Peyer's patch (tissue), 4 donors: ENCODE data around the gene PIP5KL1. TPM values are rescaled to one million over a fixed set of nuclear protein-coding genes. Genes with fewer than 3 reads are reported as not detected.

Experiments used
- DNase-seq, 3 donors: peaks; one replicate each; pipeline ENCODE4 v3.0.0-alpha.2; 2017 to 2019
- H3K27ac ChIP-seq, 4 donors: fragments of 200-600 bp; sonication (generic); one replicate each; pipeline ENCODE4 v1.5.1; 2016 to 2019
- H3K27me3 ChIP-seq, 2 donors: fragments of 200-600 bp; sonication (generic); one replicate each; pipeline ENCODE4 v1.5.1; 2019
- H3K36me3 ChIP-seq, 3 donors: fragments of 200-600 bp; sonication (generic); one replicate each; pipeline ENCODE4 v1.5.1; 2016 to 2019
- H3K4me1 ChIP-seq, 4 donors: fragments of 200-600 bp; sonication (generic); one replicate each; pipeline ENCODE4 v1.5.1; 2016 to 2019
- H3K4me3 ChIP-seq, 4 donors: fragments of 200-600 bp; sonication (generic); 1 replicate in 3 of 4; 2 replicates in 1 of 4; pipeline ENCODE4 v1.5.1; 2016 to 2019; ENCODE audit warnings: mild to moderate bottlenecking in 1 of 4
- H3K9me3 ChIP-seq, 4 donors: fragments of 200-600 bp; sonication (generic); one replicate each; pipeline ENCODE4 v1.5.1; 2016 to 2019; ENCODE audit warnings: mild to moderate bottlenecking in 1 of 4
- POLR2A ChIP-seq, 2 donors: fragments of 450-650 bp; IDR thresholded peaks; one replicate each; pipeline ENCODE4 v1.5.1; 2017; ENCODE audit warnings: antibody characterized with exemption in 2 of 2, mild to moderate bottlenecking in 2 of 2, moderate library complexity in 2 of 2
- total RNA-seq, 4 donors: library from RNA; depleted of rRNA; stranded (reverse); fragments of >200 nt; gene quantifications; one replicate each; pipeline ENCODE4 v1.1.0, GENCODE V29; 2016
- TF ChIP-seq, protein P1 (sequence below), 6 experiments: fragments of 450-650 bp in 4 of 6; fragments of 200-600 bp in 2 of 6; sonication (generic) in 1 of 6; IDR thresholded peaks; one replicate each; pipeline ENCODE4 v1.5.1; 2017 to 2019; ENCODE audit warnings: antibody characterized with exemption in 6 of 6, mild to moderate bottlenecking in 3 of 6, moderate library complexity in 1 of 6

Gene PIP5KL1
- total RNA-seq, 4 donors from 2014 or later = 2.5 TPM; not detected in 3

DNA sequence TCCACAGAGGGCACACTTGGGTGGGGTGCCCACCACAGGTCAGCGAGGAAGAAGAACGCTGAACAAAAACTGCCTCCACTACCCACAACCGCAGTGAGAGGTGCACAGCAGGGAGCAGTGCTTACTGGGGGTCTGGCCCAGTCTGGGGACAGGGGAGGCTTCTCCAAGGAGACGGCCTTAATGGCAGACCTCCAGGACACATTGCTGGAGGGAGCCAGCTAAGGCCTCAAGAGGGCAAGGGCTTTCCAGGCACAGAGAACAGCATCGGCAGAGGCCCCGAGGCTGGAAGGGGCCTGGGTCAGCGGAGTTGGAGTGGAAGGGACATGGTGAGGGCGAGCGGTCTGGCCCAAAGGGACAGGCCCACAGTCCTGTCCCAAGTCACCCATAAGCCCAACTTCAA lies 15.4 kb upstream of the PIP5KL1 start:
- peak overlapping the region in 1 of 4 donors; percentile 38 for H3K27ac ChIP-seq
- peaks cover 0 to 29% (median 2%) of the 10 kb centered on the region in 4 donors for H3K4me1 ChIP-seq
- no peak overlapping the region for H3K4me3 ChIP-seq
- no peaks in the 10 kb centered on the region for H3K9me3 ChIP-seq
- no peak for DNase-seq
- peaks cover 0 to 94% (median 0%) of the 10 kb centered on the region in 3 donors for H3K36me3 ChIP-seq
- no peak for TF ChIP-seq POLR2A (IDR thresholded peaks at IDR 0.05)
- TF ChIP-seq, protein P1, sequence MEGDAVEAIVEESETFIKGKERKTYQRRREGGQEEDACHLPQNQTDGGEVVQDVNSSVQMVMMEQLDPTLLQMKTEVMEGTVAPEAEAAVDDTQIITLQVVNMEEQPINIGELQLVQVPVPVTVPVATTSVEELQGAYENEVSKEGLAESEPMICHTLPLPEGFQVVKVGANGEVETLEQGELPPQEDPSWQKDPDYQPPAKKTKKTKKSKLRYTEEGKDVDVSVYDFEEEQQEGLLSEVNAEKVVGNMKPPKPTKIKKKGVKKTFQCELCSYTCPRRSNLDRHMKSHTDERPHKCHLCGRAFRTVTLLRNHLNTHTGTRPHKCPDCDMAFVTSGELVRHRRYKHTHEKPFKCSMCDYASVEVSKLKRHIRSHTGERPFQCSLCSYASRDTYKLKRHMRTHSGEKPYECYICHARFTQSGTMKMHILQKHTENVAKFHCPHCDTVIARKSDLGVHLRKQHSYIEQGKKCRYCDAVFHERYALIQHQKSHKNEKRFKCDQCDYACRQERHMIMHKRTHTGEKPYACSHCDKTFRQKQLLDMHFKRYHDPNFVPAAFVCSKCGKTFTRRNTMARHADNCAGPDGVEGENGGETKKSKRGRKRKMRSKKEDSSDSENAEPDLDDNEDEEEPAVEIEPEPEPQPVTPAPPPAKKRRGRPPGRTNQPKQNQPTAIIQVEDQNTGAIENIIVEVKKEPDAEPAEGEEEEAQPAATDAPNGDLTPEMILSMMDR (IDR thresholded peaks at IDR 0.05) = no peak
- no peaks in the 10 kb centered on the region for H3K27me3 ChIP-seq

DNA sequence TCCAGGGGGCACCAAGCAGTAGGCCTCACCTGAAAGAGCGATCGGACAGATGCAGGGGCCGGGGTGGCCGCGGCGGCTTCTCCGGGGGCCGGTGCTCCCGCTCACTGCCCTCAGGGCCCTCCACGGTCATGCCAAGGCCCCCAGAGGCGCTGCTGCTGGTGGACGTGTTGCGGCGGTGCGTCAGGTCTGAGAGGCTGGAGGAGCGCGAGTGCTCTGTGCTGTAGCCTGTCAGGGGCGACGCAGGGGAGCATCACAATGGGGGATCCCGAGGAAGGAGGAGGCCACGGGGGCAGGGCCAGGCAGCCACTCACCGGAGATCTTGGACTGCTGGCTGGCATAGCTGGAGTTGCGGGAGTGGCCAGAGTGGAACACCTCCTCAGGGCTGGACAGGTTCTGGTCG lies 14.8 kb upstream of the PIP5KL1 start:
- peaks cover 0 to 94% (median 0%) of the 10 kb centered on the region in 3 donors for H3K36me3 ChIP-seq
- TF ChIP-seq, protein P1 (IDR thresholded peaks at IDR 0.05) = no peak
- TF ChIP-seq POLR2A (IDR thresholded peaks at IDR 0.05) = no peak
- no peak overlapping the region for H3K4me3 ChIP-seq
- H3K27me3 ChIP-seq = no peaks in the 10 kb centered on the region
- no peak overlapping the region for H3K27ac ChIP-seq
- no peaks in the 10 kb centered on the region for H3K9me3 ChIP-seq
- H3K4me1 ChIP-seq = peaks cover 0 to 23% (median 2%) of the 10 kb centered on the region in 4 donors
- no peak for DNase-seq

DNA sequence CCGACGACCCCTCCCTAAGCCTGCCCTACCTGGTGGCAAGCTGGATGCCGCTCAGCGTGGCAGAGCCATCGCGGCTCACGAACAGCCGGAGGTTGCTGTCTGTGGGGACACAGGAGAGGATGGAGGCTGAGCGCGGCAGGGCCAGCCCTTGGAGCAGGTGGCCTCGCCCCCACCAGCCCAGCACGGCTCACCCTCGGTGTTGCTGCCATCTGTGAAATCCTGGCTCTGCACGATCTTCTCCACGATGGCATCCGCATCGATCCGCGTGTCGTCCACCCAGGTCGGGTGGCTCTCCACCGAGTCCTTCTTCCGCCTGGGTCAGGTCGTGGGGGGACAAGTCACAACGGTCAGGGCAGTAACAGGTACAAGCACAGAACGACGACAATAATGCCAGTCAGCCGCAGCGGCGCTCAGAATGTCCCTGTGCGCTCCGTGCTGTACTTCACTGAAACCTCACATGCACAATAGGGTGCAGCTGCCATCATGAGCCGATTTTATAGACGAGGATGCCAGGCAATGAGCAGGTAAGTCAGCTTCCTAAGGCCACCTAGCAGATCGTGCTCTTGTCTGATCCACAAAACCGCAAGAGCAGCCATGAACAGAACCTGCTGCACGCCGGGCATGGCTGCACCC lies 14.1 kb upstream of the PIP5KL1 start:
- H3K27ac ChIP-seq = peak overlapping the region in 2 of 4 donors; percentile 6 to 48
- TF ChIP-seq, protein P1 (IDR thresholded peaks at IDR 0.05) = no peak
- TF ChIP-seq POLR2A (IDR thresholded peaks at IDR 0.05) = no peak
- no peak overlapping the region for H3K4me3 ChIP-seq
- H3K4me1 ChIP-seq = peaks cover 0 to 19% (median 2%) of the 10 kb centered on the region in 4 donors
- no peaks in the 10 kb centered on the region for H3K27me3 ChIP-seq
- no peak for DNase-seq
- peaks cover 0 to 94% (median 0%) of the 10 kb centered on the region in 3 donors for H3K36me3 ChIP-seq
- no peaks in the 10 kb centered on the region for H3K9me3 ChIP-seq

DNA sequence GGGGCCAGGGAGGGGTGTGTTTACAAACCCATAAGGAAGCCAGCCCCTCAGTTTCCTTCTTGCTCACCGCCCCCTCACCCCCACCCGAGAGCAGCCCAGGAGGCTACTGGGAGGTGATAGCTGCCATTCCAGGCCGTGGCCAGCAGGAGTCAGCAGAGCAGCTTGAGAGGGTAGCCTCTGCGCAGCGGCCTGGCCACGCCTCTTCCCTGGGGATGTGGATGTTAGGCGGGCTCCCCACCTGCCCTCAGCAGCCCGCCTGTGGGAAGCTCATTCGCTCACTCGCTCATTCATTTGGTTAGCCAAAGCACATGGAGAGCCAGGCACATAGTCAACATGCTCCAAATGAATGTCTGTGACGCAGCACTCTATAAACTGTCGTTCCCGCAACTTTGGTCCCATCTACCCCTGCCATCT lies 13.2 kb upstream of the PIP5KL1 start:
- no peaks in the 10 kb centered on the region for H3K9me3 ChIP-seq

DNA sequence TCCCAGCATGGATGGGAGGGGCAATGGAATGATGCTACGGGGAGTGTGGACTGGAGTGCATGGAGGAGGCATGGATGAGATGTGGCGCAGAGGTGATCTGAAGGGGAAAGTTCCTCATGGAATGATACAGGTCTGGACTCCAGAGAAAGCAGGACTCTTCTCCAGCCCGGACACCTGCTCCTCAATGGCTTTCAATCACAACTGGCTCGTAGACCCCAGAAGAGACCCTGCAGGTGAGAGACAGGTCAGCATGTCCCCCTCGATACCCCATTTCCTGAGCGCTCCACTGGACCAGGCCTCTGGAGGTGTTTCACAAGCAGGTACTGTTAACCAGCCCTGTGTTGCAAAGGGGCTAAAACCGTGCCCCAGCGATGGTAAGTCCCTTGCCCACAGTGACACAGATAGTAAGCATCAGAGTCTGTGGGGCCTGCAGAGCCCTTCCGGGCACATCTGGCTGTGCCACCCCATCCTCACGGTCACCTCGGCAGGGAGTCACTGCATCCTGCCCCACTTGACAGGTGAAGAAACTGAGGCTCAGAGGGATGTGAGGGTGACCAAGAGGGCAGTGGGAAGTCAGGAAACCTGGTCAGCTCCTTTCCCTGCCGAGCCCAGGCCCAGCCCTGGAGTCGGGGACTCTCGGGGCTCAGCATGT lies 12.6 kb upstream of the PIP5KL1 start:
- Histone ChIP-seq H3K27ac (peak overlapping the region in 1 of 4 donors; percentile 48), H3K9me3 (no peaks in the 10 kb centered on the region), H3K4me3 (no peak overlapping the region), H3K27me3 (no peaks in the 10 kb centered on the region), H3K4me1 (peaks cover 0 to 19% (median 5%) of the 10 kb centered on the region in 4 donors), H3K36me3 (peaks cover 0 to 82% (median 0%) of the 10 kb centered on the region in 3 donors)
- no peak for DNase-seq
- TF ChIP-seq, protein P1 (IDR thresholded peaks at IDR 0.05) = no peak
- no peak for TF ChIP-seq POLR2A (IDR thresholded peaks at IDR 0.05)

More for the DNA sequence above, 13.2 kb upstream of the PIP5KL1 start:
- DNase-seq = peak; percentile 86 to 94 (median 90)
- Histone ChIP-seq H3K27me3 (no peaks in the 10 kb centered on the region), H3K36me3 (peaks cover 0 to 88% (median 0%) of the 10 kb centered on the region in 3 donors), H3K27ac (peak overlapping the region in 2 of 4 donors; percentile 6 to 48), H3K4me1 (peaks cover 0 to 15% (median 2%) of the 10 kb centered on the region in 4 donors), H3K4me3 (no peak overlapping the region)
- TF ChIP-seq POLR2A (IDR thresholded peaks at IDR 0.05) = no peak
- TF ChIP-seq, protein P1 (IDR thresholded peaks at IDR 0.05) = peak; percentile 66 to 95 (median 92)
